Osteoblast (primary cell): Measurements from ENCODE around the gene BPHL. TPM values are rescaled to one million over a fixed set of nuclear protein-coding genes. Genes with fewer than 3 reads are reported as not detected.

Experiments
- DNase-seq: peaks from one replicate; pipeline ENCODE4 v3.0.0; 2011; ENCODE audit warnings: low spot score, mixed read lengths; ENCODE audit not compliant: insufficient read length; ENCODE audit errors: missing footprints
- H2AFZ ChIP-seq: 2 replicates; pipeline ENCODE4 v1.6.0; 2011; ENCODE audit warnings: mild to moderate bottlenecking, low read length
- H3K27ac ChIP-seq: 2 replicates; pipeline ENCODE4 v1.5.1; 2011; ENCODE audit warnings: mild to moderate bottlenecking, low read depth, low read length, moderate library complexity
- H3K27me3 ChIP-seq: 2 replicates; pipeline ENCODE4 v1.6.0; 2012; ENCODE audit warnings: mild to moderate bottlenecking, control low read depth, inconsistent platforms, low read length, moderate library complexity; ENCODE audit not compliant: insufficient read depth
- H3K36me3 ChIP-seq: 2 replicates; pipeline ENCODE4 v1.5.1; 2011; ENCODE audit warnings: mild to moderate bottlenecking, low read length, control low read depth, moderate library complexity; ENCODE audit not compliant: insufficient read depth
- H3K4me1 ChIP-seq: 2 replicates; pipeline ENCODE4 v1.5.1; 2011; ENCODE audit warnings: mild to moderate bottlenecking, low read length, control low read depth, moderate library complexity; ENCODE audit not compliant: insufficient read depth
- H3K4me2 ChIP-seq: 2 replicates; pipeline ENCODE4 v1.6.0; 2011; ENCODE audit warnings: mild to moderate bottlenecking, low read length; ENCODE audit not compliant: insufficient read depth
- H3K4me3 ChIP-seq: fragments of 200-600 bp; sonication (generic); 3 replicates; pipeline ENCODE4 v1.5.1; 2012; ENCODE audit warnings: mild to moderate bottlenecking, low read length, inconsistent platforms; ENCODE audit not compliant: insufficient read depth
- H3K79me2 ChIP-seq: 2 replicates; pipeline ENCODE4 v1.6.0; 2012; ENCODE audit warnings: mild to moderate bottlenecking, low read length, control low read depth, inconsistent platforms; ENCODE audit not compliant: insufficient read depth
- H3K9me3 ChIP-seq: 2 replicates; pipeline ENCODE4 v1.5.1; 2011; ENCODE audit warnings: low read depth, low read length, control low read depth
- H4K20me1 ChIP-seq: 2 replicates; pipeline ENCODE4 v1.6.0; 2012; ENCODE audit warnings: mild to moderate bottlenecking, low read length, control low read depth; ENCODE audit not compliant: insufficient read depth
- total RNA-seq: library from RNA; depleted of rRNA; stranded (reverse); fragments of >200 nt; gene quantifications from 2 replicates; pipeline ENCODE4 v1.2.3, GENCODE V29; 2012
- TF ChIP-seq, protein P1 (sequence below): IDR thresholded peaks from 2 replicates; pipeline ENCODE4 v1.5.1; 2011; ENCODE audit warnings: mild to moderate bottlenecking, low read depth, low read length, moderate library complexity; ENCODE audit errors: extremely low read depth

Gene BPHL
- 19.9 and 20.3 TPM in 2 replicates for total RNA-seq

DNA sequence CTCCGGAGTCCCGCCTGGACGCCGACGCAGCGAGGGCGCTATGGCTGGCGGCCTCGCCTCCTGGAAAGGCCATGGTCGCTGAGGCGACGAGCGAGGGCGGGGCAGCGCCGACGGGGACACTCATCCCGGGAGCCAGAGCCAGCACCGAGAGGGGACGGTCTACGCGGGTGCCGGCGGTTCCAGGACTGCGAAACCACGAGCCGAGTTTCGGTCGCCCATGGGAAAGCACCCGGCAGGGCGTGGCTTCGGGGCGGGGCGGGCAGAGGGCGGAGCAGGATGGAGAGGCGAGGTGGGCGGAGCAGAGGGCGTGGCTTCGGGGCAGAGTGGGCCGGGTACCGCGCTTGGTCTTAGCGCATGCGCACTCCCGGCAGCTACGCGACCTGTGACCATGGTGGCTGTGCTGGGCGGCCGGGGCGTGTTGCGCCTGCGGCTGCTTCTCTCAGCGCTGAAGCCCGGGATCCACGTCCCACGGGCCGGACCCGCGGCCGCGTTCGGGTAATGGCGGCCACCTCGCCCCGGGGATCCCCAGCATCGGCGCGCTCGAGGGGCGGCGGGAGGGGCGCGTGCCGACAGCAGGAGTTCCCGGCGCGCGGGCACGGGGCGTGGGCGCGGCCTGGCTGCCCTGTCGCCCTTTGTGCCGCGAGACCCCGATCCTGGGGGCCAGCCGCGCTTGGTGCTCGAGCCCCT, at the start of gene BPHL:
TSS of gene BPHL (plus strand) at position 359 of the 687 bp plus-strand sequence. CDS start at position 389, 30 bp downstream.
- H3K27me3 ChIP-seq, result no peaks in the 10 kb centered on the region

DNA sequence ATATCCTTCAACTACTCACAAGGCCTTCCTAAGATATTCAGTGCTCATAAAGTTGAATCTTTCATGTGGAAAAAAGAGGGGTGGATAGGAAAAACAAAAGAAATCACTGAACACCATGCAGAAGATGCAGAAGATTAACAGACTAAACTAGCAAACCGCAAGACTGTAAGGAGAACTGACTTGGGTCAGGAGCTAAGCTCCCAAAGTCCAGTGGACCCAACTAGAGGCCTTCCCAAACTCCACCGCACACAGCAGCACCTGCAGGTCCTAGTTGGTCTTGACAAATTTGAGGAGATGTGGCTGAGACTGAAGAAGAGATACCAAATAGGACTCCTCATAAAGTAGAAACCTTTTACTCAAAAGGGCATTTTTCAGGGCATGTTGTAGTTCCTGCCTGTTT, 46.9 kb upstream of the BPHL start:
- no peak for DNase-seq
- TF ChIP-seq, protein P1, sequence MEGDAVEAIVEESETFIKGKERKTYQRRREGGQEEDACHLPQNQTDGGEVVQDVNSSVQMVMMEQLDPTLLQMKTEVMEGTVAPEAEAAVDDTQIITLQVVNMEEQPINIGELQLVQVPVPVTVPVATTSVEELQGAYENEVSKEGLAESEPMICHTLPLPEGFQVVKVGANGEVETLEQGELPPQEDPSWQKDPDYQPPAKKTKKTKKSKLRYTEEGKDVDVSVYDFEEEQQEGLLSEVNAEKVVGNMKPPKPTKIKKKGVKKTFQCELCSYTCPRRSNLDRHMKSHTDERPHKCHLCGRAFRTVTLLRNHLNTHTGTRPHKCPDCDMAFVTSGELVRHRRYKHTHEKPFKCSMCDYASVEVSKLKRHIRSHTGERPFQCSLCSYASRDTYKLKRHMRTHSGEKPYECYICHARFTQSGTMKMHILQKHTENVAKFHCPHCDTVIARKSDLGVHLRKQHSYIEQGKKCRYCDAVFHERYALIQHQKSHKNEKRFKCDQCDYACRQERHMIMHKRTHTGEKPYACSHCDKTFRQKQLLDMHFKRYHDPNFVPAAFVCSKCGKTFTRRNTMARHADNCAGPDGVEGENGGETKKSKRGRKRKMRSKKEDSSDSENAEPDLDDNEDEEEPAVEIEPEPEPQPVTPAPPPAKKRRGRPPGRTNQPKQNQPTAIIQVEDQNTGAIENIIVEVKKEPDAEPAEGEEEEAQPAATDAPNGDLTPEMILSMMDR, result no peak
- no peak overlapping the region for H2AFZ ChIP-seq
- H3K4me2 ChIP-seq, result no peak overlapping the region
- no peaks in the 10 kb centered on the region for H3K9me3 ChIP-seq
- H3K79me2 ChIP-seq, result peaks cover 69% of the 10 kb centered on the region
- peaks cover 9% of the 10 kb centered on the region for H3K36me3 ChIP-seq
- H3K27ac ChIP-seq, result no peak overlapping the region
- H3K4me3 ChIP-seq, result no peak overlapping the region
- H3K27me3 ChIP-seq, result no peaks in the 10 kb centered on the region
- H4K20me1 ChIP-seq, result peaks cover 29% of the 10 kb centered on the region
- H3K4me1 ChIP-seq, result peaks cover 27% of the 10 kb centered on the region

More for the DNA sequence above, at the start of gene BPHL:
- peak within 1 kb of the TSS; percentile 92 for H3K4me2 ChIP-seq
- H3K4me1 ChIP-seq, result peaks cover 11% of the 10 kb centered on the region
- H3K9me3 ChIP-seq, result no peaks in the 10 kb centered on the region
- TF ChIP-seq, protein P1, result no peak
- peaks cover 3% of the 10 kb centered on the region for H3K79me2 ChIP-seq
- peak; percentile 99 for DNase-seq
- peaks cover 13% of the 10 kb centered on the region for H3K36me3 ChIP-seq
- peak within 1 kb of the TSS; percentile 96 for H2AFZ ChIP-seq
- H3K4me3 ChIP-seq, result peak within 1 kb of the TSS; percentile 96
- peaks cover 3% of the 10 kb centered on the region for H4K20me1 ChIP-seq
- H3K27ac ChIP-seq, result peak within 1 kb of the TSS; percentile 79

DNA sequence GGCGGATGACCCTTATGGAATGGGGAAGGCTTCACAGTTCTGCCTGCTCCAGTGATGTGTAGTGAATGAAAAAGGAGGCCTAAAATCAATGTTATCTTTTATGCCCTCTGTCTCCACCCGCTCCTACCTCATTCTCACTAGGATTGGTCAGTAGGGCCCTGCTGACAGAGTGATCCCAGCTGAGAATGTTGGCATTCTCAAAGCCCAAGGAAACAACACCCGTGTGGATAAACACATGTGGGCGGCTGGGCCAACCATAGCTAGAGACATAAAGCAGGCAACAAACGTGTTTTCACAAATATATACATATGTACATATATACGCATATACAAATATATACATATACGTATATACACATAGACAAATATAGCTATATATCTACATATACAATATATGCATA, 45.7 kb upstream of the BPHL start:
- no peak overlapping the region for H3K4me2 ChIP-seq
- H3K36me3 ChIP-seq, result peaks cover 13% of the 10 kb centered on the region
- H4K20me1 ChIP-seq, result peaks cover 29% of the 10 kb centered on the region
- no peaks in the 10 kb centered on the region for H3K9me3 ChIP-seq
- no peak for DNase-seq
- no peaks in the 10 kb centered on the region for H3K27me3 ChIP-seq
- peaks cover 81% of the 10 kb centered on the region for H3K79me2 ChIP-seq
- no peak overlapping the region for H3K27ac ChIP-seq
- TF ChIP-seq, protein P1, result no peak
- no peak overlapping the region for H3K4me3 ChIP-seq
- peaks cover 27% of the 10 kb centered on the region for H3K4me1 ChIP-seq
- no peak overlapping the region for H2AFZ ChIP-seq

DNA sequence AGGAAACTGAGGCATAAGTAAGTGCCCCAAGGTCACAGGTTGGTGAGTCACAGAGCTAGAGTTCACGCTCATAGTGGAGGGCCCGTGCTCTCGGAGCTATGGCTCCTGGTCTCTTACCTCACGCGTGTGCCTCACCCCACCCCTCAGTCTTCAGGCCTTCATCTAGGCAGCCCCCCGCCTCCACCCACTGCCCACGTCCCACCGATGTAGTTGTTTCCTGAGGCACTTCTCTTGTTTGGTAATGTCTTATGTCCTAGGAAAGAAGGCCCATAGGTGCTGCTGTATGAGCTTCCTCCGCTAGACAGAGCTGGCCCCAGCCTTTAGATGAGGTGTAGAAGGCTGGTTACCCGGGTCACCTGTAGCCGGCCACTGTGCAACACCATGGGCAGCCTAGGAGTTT, 45.1 kb upstream of the BPHL start:
- Histone ChIP-seq H2AFZ (no peak overlapping the region), H3K27ac (no peak overlapping the region), H3K4me3 (no peak overlapping the region), H3K27me3 (no peaks in the 10 kb centered on the region), H3K9me3 (no peaks in the 10 kb centered on the region), H3K36me3 (peaks cover 19% of the 10 kb centered on the region), H3K4me2 (no peak overlapping the region), H3K79me2 (peaks cover 86% of the 10 kb centered on the region), H3K4me1 (peaks cover 27% of the 10 kb centered on the region), H4K20me1 (peaks cover 29% of the 10 kb centered on the region)
- no peak for DNase-seq
- TF ChIP-seq, protein P1, result no peak
